Fibroblast of lung (primary cell): ENCODE measurements around the gene PLEKHS1.

Experiments
- CTCF ChIP-seq, 2 donors: IDR thresholded peaks in 1 of 2; conservative IDR thresholded peaks in 1 of 2; 1 replicate in 1 of 2; 2 replicates in 1 of 2; pipeline ENCODE4 v1.5.1; 2011 to 2012; ENCODE audit warnings: low read length in 2 of 2, control low read depth in 1 of 2, inconsistent platforms in 1 of 2, low read depth in 1 of 2, mild to moderate bottlenecking in 1 of 2
- EZH2 ChIP-seq: IDR thresholded peaks from 2 replicates; pipeline ENCODE4 v1.5.1; 2012; ENCODE audit warnings: low read length, control low read depth, mild to moderate bottlenecking; ENCODE audit errors: missing control alignments

- TF ChIP-seq CTCF (conservative IDR thresholded peaks at IDR 0.05 in 1 of 2, IDR thresholded peaks at IDR 0.05 in 1 of 2; ENCODE audit: low read depth in 1 of 2, low read length in 2 of 2): no peak
- TF ChIP-seq EZH2: no peak
Observed at GRCh38 chr10:113791691-113792090, 40.2 kb downstream of the PLEKHS1 start.
